Parathyroid adenoma (tissue), 2 donors: ENCODE data around the gene COA6.

ENCODE experiments used
- H2AFZ ChIP-seq: fragments of 300-600 bp; sonication (generic); one replicate; pipeline ENCODE4 v1.7.0; 2017; ENCODE audit warnings: antibody characterized with exemption, mild to moderate bottlenecking
- H3K27ac ChIP-seq: fragments of 300-600 bp; sonication (generic); one replicate; pipeline ENCODE4 v1.7.0; 2017
- H3K27me3 ChIP-seq: fragments of 300-600 bp; sonication (generic); one replicate; pipeline ENCODE4 v1.7.0; 2017; ENCODE audit warnings: low read length; ENCODE audit not compliant: control insufficient read depth, insufficient read depth
- H3K36me3 ChIP-seq: fragments of 300-600 bp; sonication (generic); one replicate; pipeline ENCODE4 v1.7.0; 2017; ENCODE audit warnings: low read length; ENCODE audit not compliant: control insufficient read depth, insufficient read depth
- H3K4me1 ChIP-seq: fragments of 300-600 bp; sonication (generic); one replicate; pipeline ENCODE4 v1.7.0; 2017; ENCODE audit warnings: control low read depth
- H3K4me2 ChIP-seq: fragments of 300-600 bp; sonication (generic); one replicate; pipeline ENCODE4 v1.7.0; 2017; ENCODE audit warnings: low read length
- H3K4me3 ChIP-seq: fragments of 300-600 bp; sonication (generic); one replicate; pipeline ENCODE4 v1.7.0; 2017; ENCODE audit warnings: low read depth, low read length
- H3K79me2 ChIP-seq: fragments of 300-600 bp; sonication (generic); one replicate; pipeline ENCODE4 v1.7.0; 2017; ENCODE audit warnings: control low read depth
- H3K9ac ChIP-seq: fragments of 300-600 bp; sonication (generic); one replicate; pipeline ENCODE4 v1.7.0; 2017; ENCODE audit warnings: mild to moderate bottlenecking
- H3K9me3 ChIP-seq: fragments of 300-600 bp; sonication (generic); one replicate; pipeline ENCODE4 v1.7.0; 2017; ENCODE audit warnings: low read length; ENCODE audit not compliant: control insufficient read depth
- TF ChIP-seq, protein P1 (sequence below): fragments of 300-600 bp; sonication (generic); IDR thresholded peaks from one replicate; pipeline ENCODE4 v1.7.0; 2017; ENCODE audit warnings: antibody characterized with exemption, mild to moderate bottlenecking
- donor health status: primary hyperparathyroidism.

The COA6 gene

DNA sequence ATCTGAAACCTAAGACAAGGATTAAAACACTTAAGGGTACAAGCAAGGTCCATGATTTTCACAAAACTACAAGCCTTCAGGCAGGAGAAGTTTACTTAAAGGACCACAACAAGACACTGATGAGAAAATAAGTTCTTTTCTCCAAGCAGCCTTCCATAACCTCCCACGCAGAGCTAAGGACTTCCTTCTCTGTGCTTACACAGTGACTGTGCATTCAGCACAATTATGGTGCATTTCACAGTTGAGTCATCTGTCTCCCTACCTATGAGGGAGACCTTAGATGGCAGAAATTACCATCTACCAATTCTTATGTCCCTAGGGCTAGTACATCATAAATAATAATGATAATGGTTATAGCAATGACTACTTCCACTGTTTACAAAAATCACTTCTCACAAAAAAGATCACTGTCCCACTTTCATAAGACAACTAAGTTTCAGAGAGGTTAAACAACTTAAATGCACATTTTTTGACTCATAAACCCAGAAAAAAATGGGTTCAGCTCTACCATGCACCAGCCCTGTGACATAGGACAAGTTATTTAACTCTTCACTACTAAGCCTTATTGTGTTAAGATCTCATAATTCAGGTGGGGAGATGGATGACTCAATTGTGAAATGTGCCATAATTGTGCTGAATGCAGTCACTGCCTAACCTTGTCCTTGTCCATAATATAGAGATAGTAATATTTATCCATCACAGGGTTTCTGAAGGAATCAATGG, 60.5 kb downstream of the COA6 start:
- no peak overlapping the region for H3K27ac ChIP-seq
- no peaks in the 10 kb centered on the region for H3K36me3 ChIP-seq
- TF ChIP-seq, protein P1, sequence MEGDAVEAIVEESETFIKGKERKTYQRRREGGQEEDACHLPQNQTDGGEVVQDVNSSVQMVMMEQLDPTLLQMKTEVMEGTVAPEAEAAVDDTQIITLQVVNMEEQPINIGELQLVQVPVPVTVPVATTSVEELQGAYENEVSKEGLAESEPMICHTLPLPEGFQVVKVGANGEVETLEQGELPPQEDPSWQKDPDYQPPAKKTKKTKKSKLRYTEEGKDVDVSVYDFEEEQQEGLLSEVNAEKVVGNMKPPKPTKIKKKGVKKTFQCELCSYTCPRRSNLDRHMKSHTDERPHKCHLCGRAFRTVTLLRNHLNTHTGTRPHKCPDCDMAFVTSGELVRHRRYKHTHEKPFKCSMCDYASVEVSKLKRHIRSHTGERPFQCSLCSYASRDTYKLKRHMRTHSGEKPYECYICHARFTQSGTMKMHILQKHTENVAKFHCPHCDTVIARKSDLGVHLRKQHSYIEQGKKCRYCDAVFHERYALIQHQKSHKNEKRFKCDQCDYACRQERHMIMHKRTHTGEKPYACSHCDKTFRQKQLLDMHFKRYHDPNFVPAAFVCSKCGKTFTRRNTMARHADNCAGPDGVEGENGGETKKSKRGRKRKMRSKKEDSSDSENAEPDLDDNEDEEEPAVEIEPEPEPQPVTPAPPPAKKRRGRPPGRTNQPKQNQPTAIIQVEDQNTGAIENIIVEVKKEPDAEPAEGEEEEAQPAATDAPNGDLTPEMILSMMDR, result no peak

More for the DNA sequence above, 60.5 kb downstream of the COA6 start:
- Histone ChIP-seq H3K4me2 (no peak overlapping the region), H3K9me3 (no peaks in the 10 kb centered on the region), H2AFZ (no peak overlapping the region), H3K4me1 (no peaks in the 10 kb centered on the region), H3K27me3 (no peaks in the 10 kb centered on the region), H3K4me3 (no peak overlapping the region), H3K79me2 (no peaks in the 10 kb centered on the region), H3K9ac (no peak overlapping the region)
